Neural progenitor cell (in vitro differentiated cells): Measurements from ENCODE around the gene CAPN10. TPM values are rescaled to one million over a fixed set of nuclear protein-coding genes. Genes with fewer than 3 reads are reported as not detected.
A peak's percentile ranks its signal among the peaks of the same experiment; 100 is the strongest.

Experiments used
- DNase-seq: peaks from one replicate; pipeline ENCODE4 v3.0.0-alpha.2; 2016; ENCODE audit warnings: low spot score
- H2AFZ ChIP-seq: fragments of 200-600 bp; sonication (generic); replicated peaks from 2 replicates; pipeline ENCODE4 v1.6.1; 2016; ENCODE audit warnings: antibody characterized with exemption
- H3F3A ChIP-seq: fragments of 200-600 bp; sonication (generic); 2 replicates; pipeline ENCODE4 v1.6.1; 2016; ENCODE audit warnings: antibody characterized with exemption, low read depth
- H3K27ac ChIP-seq: fragments of 200-600 bp; sonication (generic); 2 replicates; pipeline ENCODE4 v1.5.1; 2016; ENCODE audit warnings: mild to moderate bottlenecking
- H3K27me3 ChIP-seq: fragments of 200-600 bp; sonication (generic); 2 replicates; pipeline ENCODE4 v1.6.1; 2016; ENCODE audit warnings: mild to moderate bottlenecking, moderate library complexity
- H3K36me3 ChIP-seq: fragments of 200-600 bp; sonication (generic); 2 replicates; pipeline ENCODE4 v1.5.1; 2016
- H3K4me1 ChIP-seq: fragments of 200-600 bp; sonication (generic); 2 replicates; pipeline ENCODE4 v1.6.1; 2016; ENCODE audit warnings: mixed run types
- H3K4me2 ChIP-seq: fragments of 200-600 bp; sonication (generic); 2 replicates; pipeline ENCODE4 v1.6.1; 2016
- H3K4me3 ChIP-seq: fragments of 200-600 bp; sonication (generic); 2 replicates; pipeline ENCODE4 v1.5.1; 2016
- H3K79me2 ChIP-seq: fragments of 200-600 bp; sonication (generic); 2 replicates; pipeline ENCODE4 v1.6.1; 2016; ENCODE audit warnings: low read depth
- H3K9ac ChIP-seq: fragments of 200-600 bp; sonication (generic); 2 replicates; pipeline ENCODE4 v1.6.1; 2016
- H3K9me3 ChIP-seq: fragments of 200-600 bp; sonication (generic); 2 replicates; pipeline ENCODE4 v1.5.1; 2016; ENCODE audit warnings: low read depth
- H4K20me1 ChIP-seq: fragments of 200-600 bp; sonication (generic); 2 replicates; pipeline ENCODE4 v1.6.1; 2016; ENCODE audit warnings: low read depth
- H3K27ac Mint-ChIP-seq: 3 replicates; pipeline ENCODE4 v1.8.0; 2021; ENCODE audit warnings: mixed read lengths
- H3K27me3 Mint-ChIP-seq: 2 replicates; pipeline ENCODE4 v1.8.0; 2022; ENCODE audit warnings: low read depth, mild to moderate bottlenecking, inconsistent platforms, moderate library complexity, mixed read lengths; ENCODE audit not compliant: insufficient read depth
- H3K36me3 Mint-ChIP-seq: 3 replicates; pipeline ENCODE4 v1.8.0; 2021; ENCODE audit warnings: mixed read lengths
- H3K4me1 Mint-ChIP-seq: 3 replicates; pipeline ENCODE4 v1.8.0; 2021; ENCODE audit warnings: mixed read lengths
- H3K4me3 Mint-ChIP-seq: 3 replicates; pipeline ENCODE4 v1.8.0; 2021; ENCODE audit warnings: mild to moderate bottlenecking, moderate library complexity, mixed read lengths
- H3K9me3 Mint-ChIP-seq: 3 replicates; pipeline ENCODE4 v1.8.0; 2020; ENCODE audit warnings: mixed read lengths
- CTCF ChIP-seq: fragments of 200-600 bp; sonication (generic); IDR thresholded peaks from 2 replicates; pipeline ENCODE4 v1.5.1; 2017; ENCODE audit warnings: antibody characterized with exemption, mild to moderate bottlenecking
- EZH2 ChIP-seq: fragments of 200-600 bp; sonication (generic); IDR thresholded peaks from 2 replicates; pipeline ENCODE4 v1.6.1; 2017; ENCODE audit warnings: antibody characterized with exemption, mild to moderate bottlenecking, moderate library complexity
- EZH2phosphoT487 ChIP-seq: fragments of 200-600 bp; sonication (generic); IDR thresholded peaks from 2 replicates; pipeline ENCODE4 v1.6.1; 2017; ENCODE audit warnings: antibody characterized with exemption
- total RNA-seq: library from RNA; depleted of rRNA; stranded (reverse); fragments of >200 nt; gene quantifications from 2 replicates; pipeline ENCODE4 v1.2.3, GENCODE V29; 2015; ENCODE audit warnings: low replicate concordance

CAPN10 gene
- total RNA-seq, 1 donor from 2014 or later = 16.1 TPM

DNA sequence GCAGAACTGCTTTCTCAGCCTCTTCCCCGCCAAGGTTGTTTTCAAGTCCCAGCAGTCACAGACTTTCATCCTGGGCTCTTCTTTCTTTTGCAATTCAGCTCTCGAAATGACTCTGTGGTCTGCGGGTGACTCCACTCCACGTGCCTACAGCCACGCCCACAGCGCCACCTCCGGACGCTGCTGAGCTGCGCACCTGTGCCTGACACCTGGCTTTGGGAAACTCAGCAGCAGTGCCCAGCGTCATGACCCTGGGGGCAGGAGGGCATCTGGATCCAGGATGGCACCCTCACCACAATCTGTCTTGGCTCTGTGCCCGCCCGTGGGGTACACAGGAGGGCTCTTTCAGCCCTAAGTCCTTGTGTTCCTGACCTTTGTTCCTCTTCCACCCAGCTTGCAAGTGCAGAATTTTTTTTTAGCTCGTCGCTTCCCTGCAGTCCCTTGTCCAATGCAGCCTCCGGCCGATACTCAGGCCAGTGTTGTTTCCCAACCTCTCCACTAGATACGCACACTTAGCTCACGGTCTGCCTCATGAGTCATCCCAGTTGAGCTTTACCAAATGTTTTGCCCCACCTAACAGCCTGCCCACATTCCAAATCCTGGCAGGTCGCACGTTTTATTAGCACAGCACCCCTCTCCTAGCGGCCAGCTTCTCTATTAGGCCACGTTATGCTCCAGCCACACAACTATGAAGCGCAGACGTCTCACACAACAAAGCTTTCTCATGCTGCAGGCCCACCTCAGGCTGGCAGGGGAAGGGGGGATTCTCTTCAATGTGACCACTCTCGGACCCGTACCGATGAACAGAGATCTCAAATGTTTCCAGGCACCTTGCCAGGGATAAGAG, 6.5 kb upstream of the CAPN10 start:
- H3K4me1 Mint-ChIP-seq = peaks cover 19% of the 10 kb centered on the region
- H3K4me3 ChIP-seq = no peak overlapping the region
- H3K4me1 ChIP-seq = peaks cover 4% of the 10 kb centered on the region
- H4K20me1 ChIP-seq = peaks cover 44% of the 10 kb centered on the region
- peak overlapping the region; percentile 5 for H3K27ac Mint-ChIP-seq
- no peaks in the 10 kb centered on the region for H3K27me3 ChIP-seq
- H3K36me3 ChIP-seq = no peaks in the 10 kb centered on the region
- no peak overlapping the region for H2AFZ ChIP-seq
- H3K27ac ChIP-seq = no peak overlapping the region
- H3K4me3 Mint-ChIP-seq = no peak overlapping the region
- peaks cover 37% of the 10 kb centered on the region for H3K79me2 ChIP-seq
- DNase-seq = peak; percentile 52
- no peaks in the 10 kb centered on the region for H3K27me3 Mint-ChIP-seq
- no peaks in the 10 kb centered on the region for H3K9me3 ChIP-seq
- no peaks in the 10 kb centered on the region for H3K9me3 Mint-ChIP-seq
- H3K36me3 Mint-ChIP-seq = peaks cover 4% of the 10 kb centered on the region
- no peak overlapping the region for H3K4me2 ChIP-seq
- no peak overlapping the region for H3K9ac ChIP-seq
- no peaks in the 10 kb centered on the region for H3F3A ChIP-seq
- TF ChIP-seq CTCF = peak; percentile 37
- TF ChIP-seq EZH2phosphoT487 = no peak

- H3K27me3 Mint-ChIP-seq = no peaks in the 10 kb centered on the region
- no peak overlapping the region for H3K27ac Mint-ChIP-seq
- peaks cover 9% of the 10 kb centered on the region for H3K4me1 ChIP-seq
- no peaks in the 10 kb centered on the region for H3K9me3 ChIP-seq
- no peak overlapping the region for H3K9ac ChIP-seq
- H4K20me1 ChIP-seq = peaks cover 48% of the 10 kb centered on the region
- DNase-seq = no peak
- no peak overlapping the region for H2AFZ ChIP-seq
- H3K79me2 ChIP-seq = peaks cover 49% of the 10 kb centered on the region
- H3K27ac ChIP-seq = no peak overlapping the region
- no peak overlapping the region for H3K4me2 ChIP-seq
- no peaks in the 10 kb centered on the region for H3K36me3 ChIP-seq
- TF ChIP-seq EZH2 (no peak), EZH2phosphoT487 (no peak), CTCF (no peak)
- H3K4me1 Mint-ChIP-seq = peaks cover 24% of the 10 kb centered on the region
- H3K36me3 Mint-ChIP-seq = peaks cover 4% of the 10 kb centered on the region
- H3K27me3 ChIP-seq = no peaks in the 10 kb centered on the region
- H3K4me3 ChIP-seq = no peak overlapping the region
- no peaks in the 10 kb centered on the region for H3K9me3 Mint-ChIP-seq
- no peaks in the 10 kb centered on the region for H3F3A ChIP-seq
- no peak overlapping the region for H3K4me3 Mint-ChIP-seq
Measured at GRCh38 chr2:240581811-240582210, 4.7 kb upstream of the CAPN10 start.

DNA sequence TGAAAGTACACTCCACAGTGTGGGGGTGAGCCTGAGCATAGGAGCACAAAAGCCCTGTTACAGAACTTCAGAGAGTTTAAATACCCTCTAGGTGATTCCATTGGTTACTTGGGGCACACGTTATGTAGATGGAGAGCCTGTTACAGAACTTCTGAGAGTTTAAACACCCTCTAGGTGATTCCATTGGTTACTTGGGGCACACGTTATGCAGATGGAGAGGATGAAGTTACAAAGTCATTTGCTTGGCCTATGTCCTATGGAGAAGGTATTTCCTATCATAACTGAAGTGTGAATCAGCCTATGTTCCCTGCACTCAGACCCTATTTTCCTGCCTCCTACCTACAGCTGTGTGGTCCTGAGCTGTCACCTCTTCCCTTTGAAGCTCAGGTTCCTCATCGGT, 3.8 kb upstream of the CAPN10 start:
- DNase-seq = no peak
- H3K4me3 ChIP-seq = no peak overlapping the region
- no peak overlapping the region for H2AFZ ChIP-seq
- H3K27me3 ChIP-seq = no peaks in the 10 kb centered on the region
- H3K9ac ChIP-seq = no peak overlapping the region
- H3K9me3 Mint-ChIP-seq = no peaks in the 10 kb centered on the region
- no peaks in the 10 kb centered on the region for H3F3A ChIP-seq
- H3K9me3 ChIP-seq = no peaks in the 10 kb centered on the region
- TF ChIP-seq EZH2phosphoT487 (no peak), EZH2 (no peak), CTCF (no peak)
- no peak overlapping the region for H3K4me2 ChIP-seq
- H3K27ac Mint-ChIP-seq = no peak overlapping the region
- peaks cover 51% of the 10 kb centered on the region for H4K20me1 ChIP-seq
- no peaks in the 10 kb centered on the region for H3K36me3 ChIP-seq
- no peak overlapping the region for H3K4me3 Mint-ChIP-seq
- H3K4me1 ChIP-seq = peaks cover 15% of the 10 kb centered on the region
- no peak overlapping the region for H3K27ac ChIP-seq
- peaks cover 28% of the 10 kb centered on the region for H3K4me1 Mint-ChIP-seq
- H3K36me3 Mint-ChIP-seq = peaks cover 4% of the 10 kb centered on the region
- H3K79me2 ChIP-seq = peaks cover 59% of the 10 kb centered on the region
- no peaks in the 10 kb centered on the region for H3K27me3 Mint-ChIP-seq
